SH-SY5Y (cell line): ENCODE results near the gene SARNP.

Experiments used
- GATA2 ChIP-seq: IDR thresholded peaks from 2 replicates; pipeline ENCODE4 v1.6.1; 2011; ENCODE audit warnings: mild to moderate bottlenecking, low read depth, low read length
- GATA3 ChIP-seq: IDR thresholded peaks from 2 replicates; pipeline ENCODE4 v1.6.1; 2011; ENCODE audit warnings: low read depth, mild to moderate bottlenecking, low read length, moderate library complexity

Gene SARNP

DNA sequence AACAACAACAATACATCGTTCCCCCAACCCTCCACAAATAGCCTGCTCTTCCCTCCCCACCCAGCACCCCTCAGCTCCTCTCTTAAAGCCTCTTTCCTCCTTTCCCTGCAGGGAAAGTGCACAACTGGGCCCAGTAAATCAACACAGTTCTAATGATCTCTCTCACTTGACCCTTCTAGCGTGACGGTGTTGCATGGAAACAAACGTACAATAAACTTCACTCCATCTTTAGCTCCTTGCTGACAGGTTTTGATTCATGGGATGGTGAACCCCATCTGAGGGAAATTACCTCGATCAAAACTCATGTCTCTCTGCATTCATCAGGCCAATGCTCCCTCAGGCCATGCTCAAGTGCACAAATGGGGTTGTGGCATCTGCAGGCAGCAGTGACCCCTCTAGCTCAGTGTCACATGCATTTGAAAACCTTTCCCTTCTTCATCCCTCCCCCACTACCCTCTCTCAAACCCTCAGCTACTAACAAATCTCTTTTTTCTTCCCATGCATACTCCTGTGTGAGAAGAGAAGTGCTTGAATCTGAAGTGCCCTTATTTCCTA, 51.7 kb downstream of the SARNP start:
- TF ChIP-seq GATA3: no peak

DNA sequence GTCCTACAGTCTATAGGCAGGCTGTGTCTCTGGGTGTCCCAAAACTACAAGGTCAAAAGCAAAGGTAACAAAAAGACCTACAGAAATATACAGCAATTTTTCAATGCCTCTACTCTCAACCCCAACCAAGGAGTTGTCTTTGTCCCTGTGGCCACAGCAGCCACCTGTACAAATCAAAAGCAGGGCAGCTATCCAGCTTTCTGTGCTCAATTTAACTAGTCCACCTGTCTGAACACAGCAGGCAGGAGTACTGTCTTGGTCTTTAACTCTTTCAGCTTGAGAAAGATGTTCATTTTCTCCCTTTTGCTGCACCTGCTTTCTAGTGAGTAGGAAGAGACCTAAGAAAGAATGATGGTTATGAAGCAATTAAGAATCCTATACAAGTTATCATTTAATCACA, 54.9 kb downstream of the SARNP start:
- TF ChIP-seq GATA2 (no peak), GATA3 (no peak)

GRCh38 chr12:55760663-55761062, 56.9 kb downstream of the SARNP start:
- no peak for TF ChIP-seq GATA2
- no peak for TF ChIP-seq GATA3

DNA sequence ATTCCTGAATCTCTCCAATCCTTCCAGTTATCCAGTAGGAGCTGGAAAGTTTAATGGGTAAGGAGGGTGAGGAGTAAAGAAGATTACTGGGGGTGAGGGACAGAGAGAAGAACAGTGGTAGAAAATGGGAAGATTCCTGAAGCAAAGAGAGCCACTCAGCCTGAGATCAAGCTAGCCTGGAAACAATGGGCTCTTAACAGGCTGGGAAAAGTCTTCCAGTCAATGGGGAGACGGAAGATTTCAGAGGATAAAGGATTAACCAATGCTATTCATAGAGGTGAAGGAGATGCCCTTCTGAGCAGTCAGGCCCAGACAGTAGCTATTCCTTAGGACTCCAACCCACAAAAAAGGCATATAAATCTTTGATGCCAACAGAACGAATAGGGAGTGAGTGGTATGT, 59.8 kb downstream of the SARNP start:
- TF ChIP-seq GATA3: no peak
- no peak for TF ChIP-seq GATA2

DNA sequence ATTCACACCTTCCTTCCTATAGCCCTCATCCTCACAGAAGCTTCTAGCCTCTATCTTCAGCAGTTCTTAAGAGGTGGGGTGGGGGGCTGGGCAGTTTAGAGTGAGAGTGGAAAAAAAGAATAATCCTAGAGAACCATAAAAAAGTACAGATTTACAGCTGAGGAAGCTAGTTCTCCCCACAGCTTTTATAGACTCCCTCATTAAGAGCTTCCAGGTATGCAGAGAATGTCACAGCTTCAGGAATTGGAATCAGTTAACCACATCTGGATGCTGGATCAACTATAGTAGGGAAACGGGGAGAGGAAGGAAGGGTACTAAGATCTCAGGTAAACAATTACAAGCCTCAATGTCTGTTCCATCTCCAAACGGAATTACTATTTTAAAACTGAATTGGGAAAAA, 62.3 kb downstream of the SARNP start:
- TF ChIP-seq GATA2 (no peak), GATA3 (no peak)

- TF ChIP-seq GATA3 (no peak), GATA2 (no peak)
Observed at GRCh38 chr12:55748230-55748993, 69.1 kb downstream of the SARNP start.

- TF ChIP-seq GATA2: no peak
- TF ChIP-seq GATA3: no peak
Observed at GRCh38 chr12:55746913-55747231, 70.7 kb downstream of the SARNP start.

- TF ChIP-seq GATA3 (no peak), GATA2 (peak; percentile 58)
Observed at GRCh38 chr12:55746174-55746912, 71.2 kb downstream of the SARNP start.

DNA sequence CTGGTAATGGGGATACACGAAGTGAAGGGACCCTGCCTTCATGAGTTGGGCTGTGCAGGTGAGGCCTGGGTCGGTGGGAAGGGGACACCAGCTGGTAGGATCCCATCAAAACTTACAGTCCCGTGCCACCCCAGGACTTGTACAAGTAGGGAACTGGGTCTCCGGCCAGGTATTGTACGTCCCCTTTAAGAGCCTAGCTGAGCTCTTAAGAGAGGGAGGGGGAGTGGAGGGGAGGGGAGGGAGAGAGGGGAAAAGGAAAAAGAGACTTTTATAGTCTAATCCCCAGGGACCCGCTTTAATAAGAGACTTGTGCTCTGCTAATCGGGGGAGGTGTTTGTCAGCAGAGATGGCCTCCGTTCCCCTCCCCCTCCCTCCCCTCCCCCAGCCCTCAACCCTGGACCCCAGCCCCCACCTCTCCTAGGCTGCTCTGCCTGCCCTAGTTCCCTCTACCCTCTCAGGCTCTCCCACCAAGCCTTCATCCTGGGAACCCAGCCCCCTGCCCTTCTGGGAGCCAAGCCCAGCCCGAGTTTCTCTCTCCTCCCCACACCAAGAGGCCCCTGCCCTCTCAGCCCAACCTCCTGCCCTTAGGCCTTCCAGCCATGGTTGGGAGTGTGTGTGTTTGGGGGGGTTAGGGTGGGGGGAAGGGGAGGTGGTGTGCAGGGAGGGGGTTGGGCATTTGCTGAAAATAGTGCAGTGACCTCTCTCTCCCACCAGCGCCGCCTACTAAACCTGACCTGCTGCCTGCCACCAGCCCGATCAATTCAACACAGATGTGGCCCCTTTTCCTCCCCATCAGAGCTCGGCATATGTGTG, 72.0 kb downstream of the SARNP start:
- no peak for TF ChIP-seq GATA2
- TF ChIP-seq GATA3: no peak

DNA sequence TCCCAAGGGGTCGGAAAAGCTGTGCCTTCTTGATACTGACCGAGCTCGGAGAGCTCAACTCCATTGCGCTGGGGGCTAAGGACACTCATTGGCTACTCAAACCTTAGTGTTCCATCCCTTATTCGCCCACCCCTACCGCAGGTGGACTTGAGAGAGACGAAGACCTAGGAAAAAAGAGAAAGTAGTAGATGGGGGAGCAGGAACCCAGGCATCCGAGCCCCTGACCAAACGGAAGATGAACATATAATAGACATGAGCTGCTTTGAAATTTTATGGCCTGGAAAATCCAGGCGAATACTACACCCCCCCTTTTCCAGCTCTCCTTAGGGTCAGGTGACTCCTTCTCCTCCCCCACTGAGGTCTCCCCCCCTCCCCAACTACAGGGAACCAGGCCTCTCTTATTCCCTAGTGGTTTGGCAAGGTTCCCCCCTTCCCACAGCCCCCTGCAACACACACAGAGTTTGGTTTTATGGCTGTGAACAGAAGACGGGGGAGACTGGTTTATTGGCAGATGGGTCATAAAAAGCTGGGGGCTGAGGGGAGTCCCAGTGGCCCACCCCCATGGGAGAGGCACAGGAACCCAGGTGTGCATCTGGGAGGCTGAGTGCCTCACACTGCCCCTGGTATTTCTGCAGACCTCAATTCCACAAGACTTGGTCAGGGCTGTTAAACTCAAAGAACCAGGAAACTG, 73.0 kb downstream of the SARNP start:
- TF ChIP-seq GATA3 (no peak), GATA2 (no peak)

DNA sequence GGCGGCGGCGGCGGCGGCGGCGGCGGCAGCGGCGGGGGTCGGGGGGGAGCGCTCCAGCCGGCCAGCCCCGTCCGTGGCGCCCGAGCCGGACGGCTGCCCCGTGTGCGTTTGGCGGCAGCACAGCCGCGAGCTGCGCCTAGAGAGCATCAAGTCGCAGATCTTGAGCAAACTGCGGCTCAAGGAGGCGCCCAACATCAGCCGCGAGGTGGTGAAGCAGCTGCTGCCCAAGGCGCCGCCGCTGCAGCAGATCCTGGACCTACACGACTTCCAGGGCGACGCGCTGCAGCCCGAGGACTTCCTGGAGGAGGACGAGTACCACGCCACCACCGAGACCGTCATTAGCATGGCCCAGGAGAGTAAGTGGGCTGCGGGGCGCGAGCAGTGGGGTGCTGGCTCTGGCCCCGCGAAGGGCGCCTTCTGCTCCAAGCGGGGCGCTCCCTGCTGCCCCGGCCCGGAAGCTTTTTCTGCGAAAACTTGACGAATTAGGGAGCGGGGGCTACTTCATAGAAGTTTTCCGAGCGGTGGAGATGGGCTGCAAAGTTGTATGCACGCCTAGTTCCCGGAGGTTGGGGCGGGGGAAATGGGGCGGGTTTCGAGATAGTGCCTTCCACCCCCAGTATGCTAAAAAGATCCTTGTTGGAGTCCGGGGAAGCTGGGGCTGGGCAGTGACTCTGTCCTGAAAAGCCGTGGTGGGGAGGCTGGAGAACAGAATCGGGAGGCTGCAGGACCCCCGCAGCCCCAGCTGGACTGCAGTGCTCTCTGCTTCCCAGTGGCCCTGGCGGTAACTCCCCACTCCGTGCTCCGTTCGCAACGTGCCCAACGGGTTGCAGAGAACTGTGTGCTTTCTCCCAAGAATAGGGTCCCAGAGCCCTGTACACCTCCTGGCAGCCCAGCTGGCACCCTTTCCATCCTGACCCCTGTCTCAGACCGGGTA, 73.9 kb downstream of the SARNP start:
- TF ChIP-seq GATA3 (no peak), GATA2 (no peak)

DNA sequence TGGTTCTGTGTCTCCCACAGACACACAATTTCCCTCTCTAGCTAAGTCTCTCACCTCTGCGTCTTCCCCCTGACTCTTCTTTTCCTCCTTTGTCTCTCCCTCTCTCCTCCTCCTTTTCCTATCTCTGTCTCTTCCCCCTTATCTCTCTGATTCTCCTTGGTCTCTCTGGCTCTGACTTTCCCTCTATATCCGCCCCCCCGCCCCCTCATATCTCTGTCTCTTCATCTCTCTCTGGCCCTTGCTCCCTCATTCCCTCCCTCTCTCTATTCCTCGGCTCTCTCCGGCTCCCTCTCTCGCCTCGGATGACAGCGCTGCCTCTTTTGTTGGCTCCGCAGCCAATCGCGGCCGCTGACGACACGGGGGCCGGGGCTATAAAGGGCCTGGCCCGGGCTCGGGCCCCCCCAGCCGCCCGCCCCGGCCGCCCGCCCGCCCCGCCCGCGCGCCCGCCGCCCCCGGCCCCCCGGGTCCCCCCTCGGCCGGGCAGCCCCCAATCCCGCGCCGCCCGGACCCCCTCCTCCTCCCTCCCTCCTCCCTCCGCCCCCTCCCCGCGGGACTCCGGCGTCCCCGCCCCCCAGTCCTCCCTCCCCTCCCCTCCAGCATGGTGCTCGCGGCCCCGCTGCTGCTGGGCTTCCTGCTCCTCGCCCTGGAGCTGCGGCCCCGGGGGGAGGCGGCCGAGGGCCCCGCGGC, 74.7 kb downstream of the SARNP start, which contains the start of gene GDF11:
GDF11 (plus strand) TSS at position 404 of the 687 bp plus-strand sequence; CDS start at position 599, 195 bp downstream.
- TF ChIP-seq GATA3 (no peak), GATA2 (peak; percentile 30; the same call in 1 of the 2 replicates)
